ENCODE results near the gene ARL16. TPM values are rescaled to one million over a fixed set of nuclear protein-coding genes. Genes with fewer than 3 reads are reported as not detected.

Gene ARL16
- 10 to 100 TPM; 22.1 to 37.9 (median 34.3) TPM for total RNA-seq

DNA sequence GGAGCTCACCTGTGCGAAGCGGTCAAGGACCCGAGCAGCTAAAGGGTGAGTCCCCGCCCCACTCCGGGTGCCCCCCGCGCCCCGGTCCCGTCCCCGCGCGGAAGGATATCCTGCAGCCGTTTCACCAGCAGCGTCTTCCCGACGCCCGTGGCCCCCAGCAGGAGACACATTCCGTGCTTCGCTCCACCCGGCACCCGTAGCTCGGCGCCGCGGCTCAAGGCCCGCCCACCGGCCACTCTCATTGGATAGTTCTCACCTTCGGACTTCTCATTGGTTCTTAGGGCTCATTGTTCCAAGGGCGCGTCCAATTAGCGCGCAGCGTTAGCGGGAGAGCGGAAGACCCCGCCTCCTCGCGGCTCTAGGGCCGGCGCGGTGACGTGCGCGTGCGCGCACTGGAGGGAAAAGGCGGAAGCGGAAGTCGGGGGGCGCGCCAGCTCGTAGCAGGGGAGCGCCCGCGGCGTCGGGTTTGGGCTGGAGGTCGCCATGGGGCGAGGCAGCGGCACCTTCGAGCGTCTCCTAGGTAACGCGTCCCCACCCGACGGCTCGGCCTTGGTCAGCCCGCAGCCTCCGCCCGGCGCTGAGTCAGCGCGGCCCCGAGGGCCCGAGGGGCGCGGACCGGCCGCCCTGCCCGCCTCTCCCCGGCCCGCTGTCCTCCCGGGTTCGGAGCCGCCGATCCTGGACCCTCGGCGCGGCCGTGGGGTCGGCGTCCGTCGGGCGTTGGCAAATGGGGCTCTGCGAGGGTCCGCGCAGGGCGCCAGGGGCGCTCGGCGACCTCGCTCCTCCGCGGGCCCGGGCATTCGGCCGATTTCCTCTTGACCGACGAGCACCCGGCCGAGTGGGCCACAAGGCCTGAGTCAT lies at the start of gene ARL16, which contains the start of gene HGS:
Gene ARL16 (minus strand): TSS at position 214 of the 858 bp plus-strand sequence. CDS start 44 bp downstream, at position 170.
Gene HGS (plus strand): TSS at position 428 of the 858 bp plus-strand sequence. CDS start 56 bp downstream, at position 484.
- Histone ChIP-seq H3K27ac (peak within 1 kb of the TSS; percentile 25 to 92 (median 78)), H3K27me3 (no peaks in the 10 kb centered on the region), H3K4me3 (peak within 1 kb of the TSS; percentile 80 to 99 (median 91)), H3K9me3 (no peaks in the 10 kb centered on the region), H3K4me1 (peaks cover 0 to 42% (median 30%) of the 10 kb centered on the region in 4 donors), H3K36me3 (peaks cover 0 to 55% (median 25%) of the 10 kb centered on the region in 3 donors)
- 1% methylated on average over 22 to 37 of the region's 112 CpGs for WGBS, 2 donors
- TF ChIP-seq, protein P1, sequence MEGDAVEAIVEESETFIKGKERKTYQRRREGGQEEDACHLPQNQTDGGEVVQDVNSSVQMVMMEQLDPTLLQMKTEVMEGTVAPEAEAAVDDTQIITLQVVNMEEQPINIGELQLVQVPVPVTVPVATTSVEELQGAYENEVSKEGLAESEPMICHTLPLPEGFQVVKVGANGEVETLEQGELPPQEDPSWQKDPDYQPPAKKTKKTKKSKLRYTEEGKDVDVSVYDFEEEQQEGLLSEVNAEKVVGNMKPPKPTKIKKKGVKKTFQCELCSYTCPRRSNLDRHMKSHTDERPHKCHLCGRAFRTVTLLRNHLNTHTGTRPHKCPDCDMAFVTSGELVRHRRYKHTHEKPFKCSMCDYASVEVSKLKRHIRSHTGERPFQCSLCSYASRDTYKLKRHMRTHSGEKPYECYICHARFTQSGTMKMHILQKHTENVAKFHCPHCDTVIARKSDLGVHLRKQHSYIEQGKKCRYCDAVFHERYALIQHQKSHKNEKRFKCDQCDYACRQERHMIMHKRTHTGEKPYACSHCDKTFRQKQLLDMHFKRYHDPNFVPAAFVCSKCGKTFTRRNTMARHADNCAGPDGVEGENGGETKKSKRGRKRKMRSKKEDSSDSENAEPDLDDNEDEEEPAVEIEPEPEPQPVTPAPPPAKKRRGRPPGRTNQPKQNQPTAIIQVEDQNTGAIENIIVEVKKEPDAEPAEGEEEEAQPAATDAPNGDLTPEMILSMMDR (IDR thresholded peaks at IDR 0.05): peak in 2 of 5 experiments; percentile 34 to 59
- TF ChIP-seq POLR2A (IDR thresholded peaks at IDR 0.05) (peak; percentile 53 to 68), EP300 (IDR thresholded peaks at IDR 0.05) (peak; percentile 87 to 92)
- DNase-seq (ENCODE audit: low spot score in 2 of 2): peak; percentile 98 to 99

- H3K27me3 ChIP-seq: peaks cover 2 to 16% of the 10 kb centered on the region in 2 donors
- DNase-seq (ENCODE audit: low spot score in 2 of 2): no peak
- 87 to 88% methylated on average over 23 of the region's 23 CpGs for WGBS, 2 donors
- no peak overlapping the region for H3K4me3 ChIP-seq
- no peaks in the 10 kb centered on the region for H3K36me3 ChIP-seq
- no peaks in the 10 kb centered on the region for H3K9me3 ChIP-seq
- H3K27ac ChIP-seq: no peak overlapping the region
- TF ChIP-seq EP300 (IDR thresholded peaks at IDR 0.05) (no peak), POLR2A (IDR thresholded peaks at IDR 0.05) (no peak)
- TF ChIP-seq, protein P1 (IDR thresholded peaks at IDR 0.05): no peak
- H3K4me1 ChIP-seq: peaks cover 0 to 32% (median 5%) of the 10 kb centered on the region in 4 donors
Observed at GRCh38 chr17:81727324-81728031, 43.9 kb upstream of the ARL16 start.

- Histone ChIP-seq H3K36me3 (no peaks in the 10 kb centered on the region), H3K4me1 (peaks cover 0 to 34% (median 7%) of the 10 kb centered on the region in 4 donors), H3K9me3 (no peaks in the 10 kb centered on the region), H3K27me3 (peaks cover 2 to 10% of the 10 kb centered on the region in 2 donors), H3K27ac (no peak overlapping the region), H3K4me3 (no peak overlapping the region)
- 74 to 82% methylated on average over 9 of the region's 9 CpGs for WGBS, 2 donors
- no peak for DNase-seq (ENCODE audit: low spot score in 2 of 2)
- TF ChIP-seq, protein P1 (IDR thresholded peaks at IDR 0.05): no peak
- no peak for TF ChIP-seq POLR2A (IDR thresholded peaks at IDR 0.05)
- no peak for TF ChIP-seq EP300 (IDR thresholded peaks at IDR 0.05)
Observed at GRCh38 chr17:81726004-81726403, 42.4 kb upstream of the ARL16 start.

DNA sequence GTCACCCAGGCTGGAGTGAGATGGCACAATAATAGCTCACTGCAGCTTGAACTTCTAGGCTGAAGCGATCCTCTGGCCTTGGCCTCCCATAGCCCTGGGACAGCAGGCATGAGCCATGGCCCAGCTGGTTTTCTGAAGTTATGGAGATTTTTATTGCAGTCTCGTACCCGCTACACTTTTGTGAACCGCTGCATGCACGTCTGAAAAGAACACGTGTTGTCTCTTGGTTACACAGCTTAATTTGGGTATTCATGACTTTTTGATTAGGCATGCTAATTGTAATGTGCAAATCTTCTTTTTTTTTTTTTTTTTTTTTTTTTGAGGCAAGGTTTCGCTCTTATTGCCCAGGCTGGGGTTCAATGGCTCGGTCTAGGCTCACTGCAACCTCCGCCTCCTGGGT lies 41.8 kb upstream of the ARL16 start:
- TF ChIP-seq, protein P1 (IDR thresholded peaks at IDR 0.05): no peak
- TF ChIP-seq EP300 (IDR thresholded peaks at IDR 0.05): no peak
- no peak for TF ChIP-seq POLR2A (IDR thresholded peaks at IDR 0.05)
- DNase-seq (ENCODE audit: low spot score in 2 of 2): no peak
- Histone ChIP-seq H3K4me3 (no peak overlapping the region), H3K27me3 (peaks cover 2 to 5% of the 10 kb centered on the region in 2 donors), H3K9me3 (no peaks in the 10 kb centered on the region), H3K4me1 (peaks cover 0 to 29% (median 7%) of the 10 kb centered on the region in 4 donors), H3K27ac (no peak overlapping the region), H3K36me3 (peaks cover 0 to 3% (median 0%) of the 10 kb centered on the region in 3 donors)
- 82 to 89% methylated on average over 9 of the region's 9 CpGs for WGBS, 2 donors

All from tibial nerve (tissue), 4 donors.